ENCODE results near the gene TACC3. TPM values are rescaled to one million over a fixed set of nuclear protein-coding genes. Genes with fewer than 3 reads are reported as not detected.

The TACC3 gene
- total RNA-seq, 1 donor from 2014 or later, result 3.4 TPM

DNA sequence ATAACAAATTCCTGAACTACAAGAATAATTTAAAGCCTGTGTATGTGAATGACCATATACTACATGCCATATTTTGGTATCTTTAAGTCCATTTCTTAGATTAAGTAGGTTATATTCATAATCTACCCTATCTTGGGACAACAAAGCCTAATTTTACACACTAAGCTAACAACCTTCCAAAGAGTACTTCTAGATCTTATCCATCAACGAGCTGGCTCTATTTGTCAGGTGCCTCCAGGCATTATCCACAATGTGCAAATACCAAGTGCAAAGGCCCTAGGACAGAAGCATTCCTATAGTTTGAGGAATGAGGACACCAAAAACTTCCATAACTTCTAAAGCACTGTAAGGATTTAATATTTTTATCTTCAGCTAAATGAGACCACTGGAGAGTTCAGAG lies 12.7 kb upstream of the TACC3 start:
- TF ChIP-seq, protein P1, sequence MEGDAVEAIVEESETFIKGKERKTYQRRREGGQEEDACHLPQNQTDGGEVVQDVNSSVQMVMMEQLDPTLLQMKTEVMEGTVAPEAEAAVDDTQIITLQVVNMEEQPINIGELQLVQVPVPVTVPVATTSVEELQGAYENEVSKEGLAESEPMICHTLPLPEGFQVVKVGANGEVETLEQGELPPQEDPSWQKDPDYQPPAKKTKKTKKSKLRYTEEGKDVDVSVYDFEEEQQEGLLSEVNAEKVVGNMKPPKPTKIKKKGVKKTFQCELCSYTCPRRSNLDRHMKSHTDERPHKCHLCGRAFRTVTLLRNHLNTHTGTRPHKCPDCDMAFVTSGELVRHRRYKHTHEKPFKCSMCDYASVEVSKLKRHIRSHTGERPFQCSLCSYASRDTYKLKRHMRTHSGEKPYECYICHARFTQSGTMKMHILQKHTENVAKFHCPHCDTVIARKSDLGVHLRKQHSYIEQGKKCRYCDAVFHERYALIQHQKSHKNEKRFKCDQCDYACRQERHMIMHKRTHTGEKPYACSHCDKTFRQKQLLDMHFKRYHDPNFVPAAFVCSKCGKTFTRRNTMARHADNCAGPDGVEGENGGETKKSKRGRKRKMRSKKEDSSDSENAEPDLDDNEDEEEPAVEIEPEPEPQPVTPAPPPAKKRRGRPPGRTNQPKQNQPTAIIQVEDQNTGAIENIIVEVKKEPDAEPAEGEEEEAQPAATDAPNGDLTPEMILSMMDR (IDR thresholded peaks at IDR 0.05; ENCODE audit: insufficient read depth, low read length, severe bottlenecking), result no peak
- DNase-seq (ENCODE audit: low read depth) (no peak), FAIRE-seq (no peak)
- Histone ChIP-seq H3K27me3 (ENCODE audit: control insufficient read depth, insufficient read depth, low read length) (no peaks in the 10 kb centered on the region), H3K36me3 (ENCODE audit: control insufficient read depth, insufficient read depth, low read length) (peaks cover 3% of the 10 kb centered on the region), H3K4me3 (ENCODE audit: low read depth, low read length) (no peak overlapping the region)

DNA sequence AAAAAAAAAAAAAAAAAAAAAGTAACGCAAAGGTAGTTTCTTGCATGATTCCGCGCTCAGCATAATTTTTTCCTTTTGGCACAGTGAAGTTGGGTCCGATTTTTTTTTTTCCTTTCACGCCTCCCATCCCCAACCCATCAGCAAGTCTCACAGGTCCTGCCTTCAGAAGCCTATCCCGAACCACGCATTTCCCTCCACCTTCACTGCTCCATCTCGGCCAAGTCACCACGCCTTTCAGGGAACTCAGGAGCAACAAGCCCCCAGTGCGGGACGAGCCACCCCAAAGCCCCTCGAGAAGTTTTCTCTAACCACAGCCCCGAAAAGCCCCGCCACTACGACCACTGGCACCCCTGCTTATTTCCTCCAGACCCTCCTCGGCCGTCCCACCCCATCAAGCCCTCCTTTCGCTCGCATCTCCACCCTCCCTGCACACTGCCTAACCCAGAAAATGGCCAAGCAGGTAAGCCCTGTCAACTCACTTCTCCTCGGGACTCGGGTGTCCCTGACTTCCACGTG lies 10.2 kb upstream of the TACC3 start:
- FAIRE-seq, result no peak

DNA sequence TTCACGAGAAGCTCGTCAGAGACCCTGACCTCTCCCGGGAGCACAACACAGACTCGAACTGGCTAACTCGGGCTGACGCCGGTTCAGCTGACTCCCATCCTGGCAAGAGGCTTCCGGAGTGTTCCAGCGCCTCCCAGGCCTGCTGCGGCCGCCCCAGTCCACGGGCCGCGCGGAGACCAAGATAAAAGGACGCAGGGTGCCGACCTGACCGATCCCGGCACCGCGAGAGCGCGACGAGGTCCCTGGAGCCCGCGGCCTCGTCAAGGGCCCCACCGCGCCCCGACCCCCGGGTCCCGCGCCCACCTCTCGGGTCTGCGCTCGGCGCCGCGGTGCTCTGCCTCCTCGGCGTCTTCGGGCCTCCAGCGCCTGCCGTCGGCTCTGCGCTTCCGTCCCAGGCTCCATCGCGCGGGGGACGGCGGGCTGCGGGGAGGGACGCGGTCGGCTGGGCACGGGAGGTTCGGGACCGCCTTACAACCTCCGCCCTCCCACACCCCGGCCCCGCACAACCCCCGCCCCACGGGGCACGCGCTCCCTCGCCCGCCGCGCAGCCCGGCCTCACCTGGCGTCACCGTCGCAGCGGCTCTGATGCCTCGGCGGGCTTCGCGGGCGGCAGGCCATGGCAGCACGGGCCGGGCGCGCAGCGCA lies 9.6 kb upstream of the TACC3 start:
- TF ChIP-seq, protein P1 (IDR thresholded peaks at IDR 0.05; ENCODE audit: insufficient read depth, low read length, severe bottlenecking), result no peak

More for the DNA sequence above, 10.2 kb upstream of the TACC3 start:
- Histone ChIP-seq H3K27me3 (ENCODE audit: control insufficient read depth, insufficient read depth, low read length) (no peaks in the 10 kb centered on the region), H3K4me3 (ENCODE audit: low read depth, low read length) (peak overlapping the region; percentile 88), H3K36me3 (ENCODE audit: control insufficient read depth, insufficient read depth, low read length) (peaks cover 2% of the 10 kb centered on the region)
- DNase-seq (ENCODE audit: low read depth), result peak; percentile 22
- TF ChIP-seq, protein P1 (IDR thresholded peaks at IDR 0.05; ENCODE audit: insufficient read depth, low read length, severe bottlenecking), result no peak

DNA sequence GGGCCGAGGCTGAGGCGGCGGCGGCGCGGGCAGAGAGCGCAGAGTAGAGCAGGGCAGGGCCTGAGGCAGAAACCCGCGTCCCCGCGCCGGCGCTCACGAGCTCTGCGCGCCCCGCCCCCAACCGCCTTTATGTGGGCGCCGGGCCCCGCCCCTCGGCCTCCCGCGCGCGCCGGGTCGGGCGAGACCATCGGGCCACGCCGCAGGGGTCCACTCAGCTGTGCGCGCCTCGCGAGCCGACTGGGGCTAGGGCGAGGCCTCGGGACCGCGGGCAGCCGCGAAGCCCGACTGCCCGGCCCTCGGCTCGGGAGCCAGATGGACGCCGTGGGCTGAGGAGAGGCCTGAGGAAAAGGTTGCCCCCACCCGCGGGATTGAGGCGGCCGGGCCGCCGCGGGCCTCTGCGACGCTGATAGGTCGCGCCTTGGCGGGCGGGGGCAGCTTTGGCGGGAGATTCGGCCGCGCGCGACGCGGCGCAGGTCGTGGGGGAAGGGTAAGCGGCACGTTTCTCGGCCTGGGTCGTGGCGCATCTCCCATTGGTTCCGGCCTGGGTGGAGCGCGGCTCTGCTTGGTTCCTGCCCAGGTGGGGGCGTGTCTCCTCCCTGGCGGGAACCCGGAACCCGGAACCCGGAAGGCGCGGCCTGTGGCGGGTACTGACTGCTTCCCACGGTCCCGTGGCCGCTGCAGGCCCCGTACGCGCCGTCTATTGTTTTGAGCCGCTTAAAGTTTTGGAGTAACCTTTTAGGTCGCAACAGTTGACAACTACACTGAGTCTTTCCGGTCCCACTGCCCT lies 8.9 kb upstream of the TACC3 start, which contains the start of gene SLBP:
SLBP (minus strand) TSS at position 104 of the 787 bp plus-strand sequence. CDS start 131 bp downstream, outside the sequence.
- DNase-seq (ENCODE audit: low read depth), result peak; percentile 85
- Histone ChIP-seq H3K36me3 (ENCODE audit: control insufficient read depth, insufficient read depth, low read length) (peaks cover 2% of the 10 kb centered on the region), H3K27me3 (ENCODE audit: control insufficient read depth, insufficient read depth, low read length) (no peaks in the 10 kb centered on the region), H3K4me3 (ENCODE audit: low read depth, low read length) (peak within 1 kb of the TSS; percentile 88)
- no peak for FAIRE-seq
- TF ChIP-seq, protein P1 (IDR thresholded peaks at IDR 0.05; ENCODE audit: insufficient read depth, low read length, severe bottlenecking), result no peak

More for the DNA sequence above, 9.6 kb upstream of the TACC3 start:
- peak overlapping the region; percentile 88 for H3K4me3 ChIP-seq (ENCODE audit: low read depth, low read length)
- peak; percentile 29 for DNase-seq (ENCODE audit: low read depth)
- H3K27me3 ChIP-seq (ENCODE audit: control insufficient read depth, insufficient read depth, low read length), result no peaks in the 10 kb centered on the region
- no peak for FAIRE-seq
- H3K36me3 ChIP-seq (ENCODE audit: control insufficient read depth, insufficient read depth, low read length), result peaks cover 2% of the 10 kb centered on the region

DNA sequence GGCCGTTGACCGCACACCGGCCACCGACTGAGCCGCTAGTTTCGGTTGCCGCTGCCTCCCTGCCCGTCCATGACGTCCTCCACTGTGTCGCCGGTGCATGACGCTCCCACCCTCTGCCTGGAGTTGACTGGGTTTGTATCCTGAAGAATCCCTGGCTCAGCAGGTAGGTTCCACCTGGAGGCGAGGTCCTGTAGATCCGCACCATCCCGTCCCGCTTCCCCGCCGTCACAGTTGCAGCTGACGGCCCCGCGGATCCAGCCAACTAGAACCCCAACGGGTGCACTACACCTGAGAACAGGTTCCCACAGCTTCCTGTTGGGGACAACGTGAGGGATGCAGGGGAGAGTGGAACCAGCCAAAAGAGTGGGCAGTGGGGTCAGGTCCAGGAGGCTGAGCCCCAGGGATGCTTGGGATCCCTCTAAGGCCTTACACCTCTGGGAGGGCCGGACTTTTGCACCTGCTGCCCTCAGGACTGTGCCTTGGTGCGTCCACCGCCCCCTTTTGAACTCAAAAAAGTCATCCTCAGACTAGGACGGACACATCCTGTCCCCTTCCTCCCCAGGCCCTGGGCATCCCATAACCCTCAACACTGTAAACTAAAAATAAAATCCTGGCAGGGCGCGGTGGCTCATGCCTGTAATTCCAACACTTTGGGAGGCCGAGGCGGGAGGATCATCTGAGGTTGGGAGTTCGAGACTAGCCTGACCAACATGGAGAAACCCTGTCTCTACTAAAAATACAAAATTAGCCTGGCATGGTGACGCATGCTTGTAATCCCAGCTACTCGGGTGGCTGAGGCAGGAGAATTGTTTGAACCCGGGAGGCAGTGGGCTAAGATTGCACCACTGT lies 8.1 kb upstream of the TACC3 start:
- peak; percentile 35 for DNase-seq (ENCODE audit: low read depth)
- H3K36me3 ChIP-seq (ENCODE audit: control insufficient read depth, insufficient read depth, low read length), result peaks cover 8% of the 10 kb centered on the region
- no peaks in the 10 kb centered on the region for H3K27me3 ChIP-seq (ENCODE audit: control insufficient read depth, insufficient read depth, low read length)
- FAIRE-seq, result no peak
- TF ChIP-seq, protein P1 (IDR thresholded peaks at IDR 0.05; ENCODE audit: insufficient read depth, low read length, severe bottlenecking), result no peak
- H3K4me3 ChIP-seq (ENCODE audit: low read depth, low read length), result peak overlapping the region; percentile 88

Measured in bronchial epithelial cell (primary cell).